Panc1 (cell line): Measurements from ENCODE around the gene KIF1A. TPM values are rescaled to one million over a fixed set of nuclear protein-coding genes. Genes with fewer than 3 reads are reported as not detected.
A peak's percentile ranks its signal among the peaks of the same experiment; 100 is the strongest.

Experiments
- ATAC-seq: fragments of 200-7000 bp; cut with Tn5 transposase; 2 replicates; pipeline ENCODE4 v1.9.1; 2020; ENCODE audit warnings: mild to moderate bottlenecking, moderate library complexity
- BruUV-seq: library from RNA; stranded (reverse); fragments of 400-500 nt; replicated peaks from 2 replicates; lab custom pipeline; 2021; lab: Mats Ljungman, UMichigan
- CTCF ChIA-PET: fragments of 300-600 bp; sonication (Branson Sonifier 250); formaldehyde crosslinking; loops from one replicate; lab custom pipeline; 2022; ENCODE audit warnings: antibody characterized with exemption; lab: Charles Lee
- POLR2A ChIA-PET: fragments of 300-600 bp; sonication (Branson Sonifier 250); formaldehyde crosslinking; loops from one replicate; lab custom pipeline; 2022; ENCODE audit warnings: antibody characterized with exemption; lab: Charles Lee
- DNase-seq: peaks from one replicate; pipeline ENCODE4 v3.0.0-alpha.2; 2010; ENCODE audit warnings: low read depth, low spot score
- H3K27ac ChIP-seq: 2 replicates; pipeline ENCODE4 v1.5.1; 2011; ENCODE audit warnings: mild to moderate bottlenecking, low read length, inconsistent platforms
- H3K27me3 ChIP-seq: fragments of 200-500 bp; sonication (Bioruptor generic); 2 replicates; pipeline ENCODE4 v1.6.0; 2014; ENCODE audit warnings: low read length, inconsistent platforms; ENCODE audit not compliant: control insufficient read depth, insufficient read depth
- H3K36me3 ChIP-seq: fragments of 200-500 bp; sonication (Bioruptor generic); 2 replicates; pipeline ENCODE4 v1.5.1; 2014; ENCODE audit warnings: inconsistent platforms, mild to moderate bottlenecking, low read length, moderate library complexity; ENCODE audit not compliant: control insufficient read depth, insufficient read depth
- H3K4me1 ChIP-seq: 2 replicates; pipeline ENCODE4 v1.5.1; 2011; ENCODE audit warnings: inconsistent platforms, mild to moderate bottlenecking, low read length, moderate library complexity; ENCODE audit not compliant: control insufficient read depth, insufficient read depth
- H3K4me3 ChIP-seq, 2 experiments: 2 replicates each; pipeline ENCODE4 v1.5.1; 2011 to 2012; ENCODE audit warnings: low read depth in 2 of 2, low read length in 2 of 2, mild to moderate bottlenecking in 2 of 2, inconsistent platforms in 1 of 2, moderate library complexity in 1 of 2
- H3K9me3 ChIP-seq: fragments of 200-500 bp; sonication (Bioruptor generic); 2 replicates; pipeline ENCODE4 v1.5.1; 2014; ENCODE audit warnings: low read depth, mild to moderate bottlenecking, inconsistent platforms, low read length, moderate library complexity; ENCODE audit not compliant: control insufficient read depth, insufficient read depth
- POLR2AphosphoS5 ChIP-seq: IDR thresholded peaks from 2 replicates; pipeline ENCODE4 v1.6.1; 2012; ENCODE audit warnings: mild to moderate bottlenecking, low read depth, low read length, moderate library complexity
- SIN3A ChIP-seq: IDR thresholded peaks from 2 replicates; pipeline ENCODE4 v1.6.1; 2012; ENCODE audit warnings: low read depth, mild to moderate bottlenecking, low read length, moderate library complexity, borderline replicate concordance; ENCODE audit not compliant: insufficient read depth
- TCF7L2 ChIP-seq: IDR thresholded peaks from 2 replicates; pipeline ENCODE4 v1.6.1; 2011; ENCODE audit warnings: mild to moderate bottlenecking, low read depth, low read length, inconsistent platforms
- in situ Hi-C: cut with HindIII; loops from 2 replicates; pipeline ENCODE4 v1.10.0; 2016; ENCODE audit warnings: low sequenced_read_pairs, low pct_unique_long_range_greater_than_20kb
- intact Hi-C: fragments of 100-400 bp; cut with micrococcal nuclease; formaldehyde crosslinking; loops from one replicate; pipeline ENCODE4 v1.10.0; 2022; ENCODE audit not compliant: unreplicated experiment
- total RNA-seq: library from RNA; stranded (reverse); gene quantifications from one replicate; pipeline ENCODE4 v1.2.1, GENCODE V29; 2021; ENCODE audit not compliant: unreplicated experiment
- TF ChIP-seq, protein P1 (sequence below): fragments of 450-650 bp; IDR thresholded peaks from 2 replicates; pipeline ENCODE4 v1.5.1; 2017; ENCODE audit warnings: mild to moderate bottlenecking
- TF ChIP-seq, protein P2 (sequence below), 2 experiments: IDR thresholded peaks; 2 replicates each; pipeline ENCODE4 v1.6.1; 2011 to 2012; ENCODE audit warnings: low read depth in 2 of 2, control low read depth in 1 of 2, low read length in 1 of 2, mild to moderate bottlenecking in 1 of 2, moderate library complexity in 1 of 2; ENCODE audit not compliant: insufficient read depth in 1 of 2

KIF1A gene
- total RNA-seq, 1 experiment from 2014 or later, result 132 TPM

DNA sequence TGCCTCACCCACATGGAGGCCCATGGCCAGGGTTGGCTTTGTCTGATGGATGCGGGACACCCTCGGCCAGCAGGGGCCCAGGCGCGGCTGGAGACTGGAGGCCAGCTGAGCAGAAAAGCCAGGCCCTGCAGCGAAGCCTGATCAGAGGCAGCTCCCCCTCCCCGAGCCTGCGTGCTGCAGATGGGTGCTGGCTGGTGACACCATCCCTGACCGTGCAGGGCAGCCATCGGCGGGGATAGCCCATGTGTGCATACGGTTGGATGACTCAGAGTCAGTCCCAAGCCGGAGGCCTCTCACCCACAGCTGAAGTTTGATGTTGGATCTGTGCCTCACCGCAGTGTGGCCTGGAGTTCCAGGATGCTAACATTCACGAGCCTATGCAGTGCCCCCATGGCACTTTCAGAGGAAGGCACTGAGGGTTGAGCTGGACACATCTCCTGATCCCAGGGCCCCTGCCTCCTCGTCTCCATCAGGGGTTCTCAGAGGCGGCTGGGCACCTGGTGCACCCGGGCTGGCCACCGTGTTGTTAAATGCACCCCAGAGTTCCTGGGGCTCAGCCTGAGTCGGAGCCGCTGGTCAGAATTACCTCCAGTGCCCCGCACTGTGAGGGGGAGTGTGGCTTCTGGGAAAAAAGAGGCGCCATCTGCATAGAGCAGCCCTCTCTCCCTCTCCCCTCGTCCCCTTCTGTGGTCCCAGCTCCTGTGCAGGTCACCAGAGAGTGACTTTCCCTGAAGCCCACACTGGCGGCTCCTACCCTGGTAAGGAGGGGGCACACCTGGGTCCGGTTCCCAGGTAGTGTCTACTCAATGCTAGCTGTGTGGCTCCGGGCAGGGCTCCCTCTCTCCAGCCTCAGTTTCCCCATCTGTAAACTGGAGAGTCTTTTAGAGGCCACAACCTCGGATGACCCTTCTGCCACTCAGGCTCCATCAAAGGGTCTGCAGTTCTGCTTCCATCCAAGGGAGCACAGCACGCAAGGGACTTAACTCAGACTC, 19.4 kb upstream of the KIF1A start:
- ATAC-seq (0 out of 2 replicates have a peak, but pooled peaks have one; percentile 15), DNase-seq (no peak)
- no peak for TF ChIP-seq POLR2AphosphoS5
- TF ChIP-seq, protein P1, sequence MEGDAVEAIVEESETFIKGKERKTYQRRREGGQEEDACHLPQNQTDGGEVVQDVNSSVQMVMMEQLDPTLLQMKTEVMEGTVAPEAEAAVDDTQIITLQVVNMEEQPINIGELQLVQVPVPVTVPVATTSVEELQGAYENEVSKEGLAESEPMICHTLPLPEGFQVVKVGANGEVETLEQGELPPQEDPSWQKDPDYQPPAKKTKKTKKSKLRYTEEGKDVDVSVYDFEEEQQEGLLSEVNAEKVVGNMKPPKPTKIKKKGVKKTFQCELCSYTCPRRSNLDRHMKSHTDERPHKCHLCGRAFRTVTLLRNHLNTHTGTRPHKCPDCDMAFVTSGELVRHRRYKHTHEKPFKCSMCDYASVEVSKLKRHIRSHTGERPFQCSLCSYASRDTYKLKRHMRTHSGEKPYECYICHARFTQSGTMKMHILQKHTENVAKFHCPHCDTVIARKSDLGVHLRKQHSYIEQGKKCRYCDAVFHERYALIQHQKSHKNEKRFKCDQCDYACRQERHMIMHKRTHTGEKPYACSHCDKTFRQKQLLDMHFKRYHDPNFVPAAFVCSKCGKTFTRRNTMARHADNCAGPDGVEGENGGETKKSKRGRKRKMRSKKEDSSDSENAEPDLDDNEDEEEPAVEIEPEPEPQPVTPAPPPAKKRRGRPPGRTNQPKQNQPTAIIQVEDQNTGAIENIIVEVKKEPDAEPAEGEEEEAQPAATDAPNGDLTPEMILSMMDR, result no peak
- in situ Hi-C loops (no loop called here), intact Hi-C loops (no loop called here)
- ChIA-PET CTCF (interaction anchor here (0.6 to 1.4 kb wide), 10 partner anchors 10 to 326 kb away, joined by 3 to 8 read pairs (median 4); no protein-coding TSS in a partner anchor), POLR2A (interaction anchor here (0.6 kb wide), 1 partner anchor 40 kb away, joined by 6 read pairs; no protein-coding TSS in a partner anchor)
- no peaks in the 10 kb centered on the region for H3K4me1 ChIP-seq
- H3K9me3 ChIP-seq, result no peaks in the 10 kb centered on the region
- no peak overlapping the region for H3K4me3 ChIP-seq
- no peak overlapping the region for H3K27ac ChIP-seq
- H3K36me3 ChIP-seq, result no peaks in the 10 kb centered on the region
- no TSS peak for BruUV-seq
- 0 out of 2 replicates have a peak, but pooled peaks cover 2% of the 10 kb centered on the region for H3K27me3 ChIP-seq

DNA sequence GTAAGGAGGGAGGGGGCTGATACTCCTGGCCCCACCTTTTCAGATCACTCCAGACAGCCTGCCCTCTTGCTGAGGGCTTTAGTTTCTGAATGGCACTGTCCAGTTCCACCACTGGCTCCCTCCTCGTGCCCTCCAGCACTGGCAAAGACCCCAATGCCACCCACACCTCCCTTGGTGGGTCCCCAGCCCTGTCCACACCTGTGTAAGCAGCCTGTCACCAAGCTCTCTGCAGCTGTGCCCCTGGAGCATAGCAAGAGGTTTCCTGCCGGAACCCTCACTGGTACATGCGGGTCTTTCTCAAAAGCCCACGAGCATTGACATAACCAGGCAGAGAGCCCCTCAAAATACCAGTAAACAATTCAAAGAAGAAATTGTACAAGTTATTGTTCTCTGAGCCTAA, 17.6 kb upstream of the KIF1A start:
- Histone ChIP-seq H3K27me3 (no peaks in the 10 kb centered on the region), H3K36me3 (no peaks in the 10 kb centered on the region), H3K9me3 (no peaks in the 10 kb centered on the region), H3K4me1 (no peaks in the 10 kb centered on the region), H3K4me3 (no peak overlapping the region), H3K27ac (no peak overlapping the region)
- no TSS peak for BruUV-seq
- DNase-seq (no peak), ATAC-seq (no peak)
- TF ChIP-seq SIN3A (no peak), TCF7L2 (no peak), POLR2AphosphoS5 (no peak)
- TF ChIP-seq, protein P2, sequence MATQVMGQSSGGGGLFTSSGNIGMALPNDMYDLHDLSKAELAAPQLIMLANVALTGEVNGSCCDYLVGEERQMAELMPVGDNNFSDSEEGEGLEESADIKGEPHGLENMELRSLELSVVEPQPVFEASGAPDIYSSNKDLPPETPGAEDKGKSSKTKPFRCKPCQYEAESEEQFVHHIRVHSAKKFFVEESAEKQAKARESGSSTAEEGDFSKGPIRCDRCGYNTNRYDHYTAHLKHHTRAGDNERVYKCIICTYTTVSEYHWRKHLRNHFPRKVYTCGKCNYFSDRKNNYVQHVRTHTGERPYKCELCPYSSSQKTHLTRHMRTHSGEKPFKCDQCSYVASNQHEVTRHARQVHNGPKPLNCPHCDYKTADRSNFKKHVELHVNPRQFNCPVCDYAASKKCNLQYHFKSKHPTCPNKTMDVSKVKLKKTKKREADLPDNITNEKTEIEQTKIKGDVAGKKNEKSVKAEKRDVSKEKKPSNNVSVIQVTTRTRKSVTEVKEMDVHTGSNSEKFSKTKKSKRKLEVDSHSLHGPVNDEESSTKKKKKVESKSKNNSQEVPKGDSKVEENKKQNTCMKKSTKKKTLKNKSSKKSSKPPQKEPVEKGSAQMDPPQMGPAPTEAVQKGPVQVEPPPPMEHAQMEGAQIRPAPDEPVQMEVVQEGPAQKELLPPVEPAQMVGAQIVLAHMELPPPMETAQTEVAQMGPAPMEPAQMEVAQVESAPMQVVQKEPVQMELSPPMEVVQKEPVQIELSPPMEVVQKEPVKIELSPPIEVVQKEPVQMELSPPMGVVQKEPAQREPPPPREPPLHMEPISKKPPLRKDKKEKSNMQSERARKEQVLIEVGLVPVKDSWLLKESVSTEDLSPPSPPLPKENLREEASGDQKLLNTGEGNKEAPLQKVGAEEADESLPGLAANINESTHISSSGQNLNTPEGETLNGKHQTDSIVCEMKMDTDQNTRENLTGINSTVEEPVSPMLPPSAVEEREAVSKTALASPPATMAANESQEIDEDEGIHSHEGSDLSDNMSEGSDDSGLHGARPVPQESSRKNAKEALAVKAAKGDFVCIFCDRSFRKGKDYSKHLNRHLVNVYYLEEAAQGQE (IDR thresholded peaks at IDR 0.05; ENCODE audit: insufficient read depth in 1 of 2, low read depth in 2 of 2, low read length in 1 of 2), result no peak
- TF ChIP-seq, protein P1, result no peak
- in situ Hi-C loops (no loop called here), intact Hi-C loops (no loop called here)
- CTCF ChIA-PET, result no interaction called here
- POLR2A ChIA-PET, result no interaction called here
